K562 (cell line): Measurements from ENCODE around the gene CREB3L2. TPM values are rescaled to one million over a fixed set of nuclear protein-coding genes. Genes with fewer than 3 reads are reported as not detected.

Experiments
- ATAC-seq: fragments of 200-7000 bp; cut with Tn5 transposase; 3 replicates; pipeline ENCODE4 v1.9.1; 2020; ENCODE audit warnings: moderate library complexity
- BruUV-seq: library from RNA; stranded (reverse); fragments of 400-500 nt; replicated peaks from 2 replicates; lab custom pipeline; 2021; lab: Mats Ljungman, UMichigan
- CTCF ChIA-PET: fragments of 300-600 bp; formaldehyde crosslinking; extraction: SDS; loops from one replicate; lab custom pipeline; 2021; ENCODE audit warnings: low intra/inter-chr PET ratio; lab: Yijun Ruan, JAX
- POLR2A ChIA-PET: fragments of 300-600, 350-650 bp; sonication (Branson Sonifier 250); formaldehyde crosslinking; extraction: SDS; loops from one replicate; lab custom pipeline; 2021; ENCODE audit warnings: antibody characterized with exemption, inconsistent platforms; lab: Yijun Ruan, JAX
- DNase-seq, 4 experiments: peaks; one replicate each; pipeline versions ENCODE4 v3.0.0 to v3.0.0-alpha.2; 2011 to 2018; ENCODE audit warnings: low spot score in 3 of 4, mixed read lengths in 3 of 4; ENCODE audit errors: extremely low read depth in 1 of 4
- FAIRE-seq: peaks from 2 replicates; lab custom pipeline; 2011; peaks lifted over from hg19 to GRCh38; lab: Jason Lieb, UNC
- H2AFZ ChIP-seq: 2 replicates; pipeline ENCODE4 v1.6.0; 2011; ENCODE audit warnings: low read depth, low read length, control low read depth, inconsistent platforms
- H3K27ac ChIP-seq: fragments of 200-600 bp; 3 replicates; pipeline ENCODE4 v1.8.0; 2011; ENCODE audit warnings: low read depth, mild to moderate bottlenecking, control low read depth, inconsistent platforms, low read length, moderate library complexity, mixed read lengths; ENCODE audit errors: extremely low read depth
- H3K27me3 ChIP-seq, 2 experiments: fragments of 300-600 bp in 1 of 2; 2 replicates in 1 of 2; 3 replicates in 1 of 2; pipeline versions ENCODE4 v1.6.0 to v1.8.0; 2011; ENCODE audit warnings: inconsistent platforms in 2 of 2, low read length in 2 of 2, mild to moderate bottlenecking in 1 of 2, mixed read lengths in 1 of 2, moderate library complexity in 1 of 2; ENCODE audit not compliant: control insufficient read depth in 2 of 2, insufficient read depth in 2 of 2
- H3K36me3 ChIP-seq: fragments of 300-600 bp; 3 replicates; pipeline ENCODE4 v1.8.0; 2011; ENCODE audit warnings: mild to moderate bottlenecking, low read length, inconsistent platforms; ENCODE audit not compliant: control insufficient read depth, insufficient read depth
- H3K4me1 ChIP-seq, 2 experiments: fragments of 200-600 bp in 1 of 2; replicated peaks in 1 of 2; 2 replicates in 1 of 2; 3 replicates in 1 of 2; pipeline versions ENCODE4 v1.5.1 to v1.8.0; 2011; ENCODE audit warnings: inconsistent platforms in 2 of 2, low read length in 2 of 2, mild to moderate bottlenecking in 1 of 2, mixed read lengths in 1 of 2, moderate library complexity in 1 of 2; ENCODE audit not compliant: control insufficient read depth in 2 of 2, insufficient read depth in 2 of 2
- H3K4me2 ChIP-seq: 2 replicates; pipeline ENCODE4 v1.6.1; 2011; ENCODE audit warnings: low read length, control low read depth, inconsistent platforms, mixed read lengths; ENCODE audit not compliant: insufficient read depth
- H3K4me3 ChIP-seq: fragments of 200-600 bp; sonication (generic), shearing (Covaris generic); 2 replicates; pipeline ENCODE4 v1.5.1; 2016; ENCODE audit warnings: control low read depth, inconsistent platforms
- H3K79me2 ChIP-seq: fragments of 200-600 bp; 3 replicates; pipeline ENCODE4 v1.8.0; 2011; ENCODE audit warnings: low read length, inconsistent platforms; ENCODE audit not compliant: control insufficient read depth, insufficient read depth
- H3K9ac ChIP-seq, 2 experiments: 2 replicates each; pipeline versions ENCODE4 v1.6.0 to v1.6.1; 2011; ENCODE audit warnings: low read depth in 2 of 2, low read length in 2 of 2, control low read depth in 1 of 2, inconsistent platforms in 1 of 2, mild to moderate bottlenecking in 1 of 2, mixed read lengths in 1 of 2; ENCODE audit not compliant: insufficient read depth in 1 of 2
- H3K9me1 ChIP-seq: one replicate; pipeline ENCODE4 v1.6.0; 2011; ENCODE audit warnings: inconsistent platforms, mild to moderate bottlenecking, low read length, moderate library complexity; ENCODE audit not compliant: control insufficient read depth, insufficient read depth
- H3K9me3 ChIP-seq: replicated peaks from 2 replicates; pipeline ENCODE4 v1.5.1; 2011; ENCODE audit warnings: low read depth, low read length, inconsistent platforms; ENCODE audit not compliant: control insufficient read depth, insufficient read depth
- H4K20me1 ChIP-seq: replicated peaks from 2 replicates; pipeline ENCODE4 v1.6.1; 2011; ENCODE audit warnings: low read length, inconsistent platforms, mixed read lengths; ENCODE audit not compliant: control insufficient read depth, insufficient read depth
- ATF3 ChIP-seq, 2 experiments: fragments of 450-650 bp in 1 of 2; sonication (generic) in 1 of 2; formaldehyde crosslinking in 1 of 2; IDR thresholded peaks in 1 of 2; conservative IDR thresholded peaks in 1 of 2; 2 replicates each; pipeline versions ENCODE4 v1.6.1 to v1.8.1; 2016 to 2023; ENCODE audit warnings: mild to moderate bottlenecking in 2 of 2, moderate library complexity in 2 of 2, inconsistent platforms in 1 of 2, missing genetic modification reagents in 1 of 2
- IRF1 ChIP-seq: sonication (generic); formaldehyde crosslinking; IDR thresholded peaks from 2 replicates; pipeline ENCODE4 v1.8.0; 2022; ENCODE audit warnings: missing genetic modification reagents, mild to moderate bottlenecking, borderline replicate concordance
- WGBS: fragments of 100-300 bp; shearing (Covaris generic); methylation state at CpG from one replicate; pipeline ENCODE4 v1.1.6; 2016; ENCODE audit warnings: low coverage, mixed read lengths; ENCODE audit not compliant: insufficient coverage; ENCODE audit errors: missing lambda C conversion rate; 5-methylcytosine and 5-hydroxymethylcytosine counted together
- in situ Hi-C: fragments of 300-500 bp; cut with MboI; formaldehyde crosslinking; loops from 4 replicates; pipeline ENCODE4 v1.15.0; 2018; ENCODE audit warnings: inconsistent platforms, mixed read lengths
- intact Hi-C: fragments of 100-400 bp; cut with micrococcal nuclease; formaldehyde crosslinking; loops from 2 replicates; pipeline ENCODE4 v1.14.2; 2022
- polyA plus RNA-seq, 8 experiments: library from polyadenylated mRNA; depleted of rRNA in 4 of 8; stranded (reverse) in 5 of 8; unstranded in 3 of 8; fragments of >200 nt; fragmentation: Nextera tagmentation in 2 of 8; fragmentation: Illumina TruSeq in 1 of 8; extraction: Ambion mirVana in 2 of 8; extraction: Trizol in 1 of 8; gene quantifications; 2 replicates each; pipeline versions ENCODE4 v1.2.1 to v1.2.3, GENCODE V29; 2011 to 2014; ENCODE audit warnings: inconsistent platforms in 1 of 8, missing spikeins in 1 of 8
- total RNA-seq, 7 experiments: library from RNA; depleted of rRNA in 6 of 7; stranded (reverse); fragments of >200 nt in 6 of 7; fragmentation: Illumina TruSeq in 2 of 7; extraction: Trizol in 2 of 7; gene quantifications; 2 replicates each; pipeline versions ENCODE4 v1.2.1 to v1.2.3, GENCODE V29; 2011 to 2021; ENCODE audit warnings: low replicate concordance in 1 of 7

CREB3L2 gene
- total and polyA plus RNA-seq, 9 of the 15 experiments (the other 6 are each of a cell fraction or from before 2014, with no cell fraction given) = 7.1 to 45.6 (median 15.8) TPM

DNA sequence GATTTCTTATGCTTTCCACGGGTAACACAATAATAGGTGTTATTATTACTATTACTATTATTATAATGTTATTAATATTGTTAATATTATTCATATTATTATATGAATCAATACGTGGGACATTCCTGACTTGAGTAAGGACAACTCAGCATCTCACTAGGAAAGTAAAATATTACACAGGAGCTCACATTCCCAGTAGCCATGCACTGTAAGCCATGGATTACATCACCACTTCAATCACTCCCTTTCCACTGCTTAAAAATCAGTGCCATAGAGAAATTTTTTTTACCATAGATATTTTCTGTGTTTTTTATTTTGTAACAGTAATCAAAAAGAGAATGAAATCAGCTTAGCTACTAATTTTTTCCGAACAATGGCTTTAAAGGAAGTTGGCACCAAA lies 86.6 kb downstream of the CREB3L2 start:
- DNase-seq (no peak), ATAC-seq (no peak), FAIRE-seq (no peak)
- H3K79me2 ChIP-seq = no peaks in the 10 kb centered on the region; the same call in 1 of the 3 replicates
- CTCF ChIA-PET = interaction anchor here (0.6 kb wide), 1 partner anchor 94 kb away, joined by 3 read pairs; no protein-coding TSS in a partner anchor
- intact Hi-C loops (no loop called here), in situ Hi-C loops (no loop called here)
- H3K4me1 ChIP-seq = no peaks in the 10 kb centered on the region; a peak in 1 of 5 replicates
- 73% methylated on average over 3 of the region's 3 CpGs for WGBS
- H3K36me3 ChIP-seq = peaks cover 62% of the 10 kb centered on the region
- H3K9me3 ChIP-seq = no peaks in the 10 kb centered on the region
- BruUV-seq = no TSS peak
- H3K4me2 ChIP-seq = no peak overlapping the region
- no peak overlapping the region for H2AFZ ChIP-seq
- H3K4me3 ChIP-seq = no peak overlapping the region
- H3K9ac ChIP-seq = no peak overlapping the region
- H3K9me1 ChIP-seq = no peaks in the 10 kb centered on the region
- POLR2A ChIA-PET = interaction anchor here (0.5 to 2.3 kb wide), 2 partner anchors 9 to 84 kb away, joined by 3 to 8 read pairs; no protein-coding TSS in a partner anchor
- no peaks in the 10 kb centered on the region for H4K20me1 ChIP-seq
- TF ChIP-seq ATF3 (IDR thresholded peaks at IDR 0.05) = peak; percentile 40; the same call in 1 of the 2 replicates
- TF ChIP-seq ATF3 (CRISPR knock-in tag; conservative IDR thresholded peaks at IDR 0.05) = no peak
- TF ChIP-seq IRF1 (CRISPR knock-in tag) = no peak
- no peaks in the 10 kb centered on the region for H3K27me3 ChIP-seq
- no peak overlapping the region for H3K27ac ChIP-seq
